Dendritic cell treated with granulocyte-macrophage colony-stimulating factor and Interleukin-4, amounts not matched to agents 40 ng/mL and 50 ng/mL, for 4 days (primary cell): ENCODE measurements around the gene GRAMD1A.
"Not testable (repeated sequence)": the region's sequence is repeated elsewhere in the genome, so short reads cannot be mapped to it uniquely, and the experiment has no call there.

Source experiments
- H3K27ac Mint-ChIP-seq: one replicate; pipeline ENCODE4 v1.8.0; 2022; ENCODE audit warnings: mild to moderate bottlenecking, mixed read lengths
- H3K27me3 Mint-ChIP-seq: one replicate; pipeline ENCODE4 v1.8.0; 2022; ENCODE audit warnings: mild to moderate bottlenecking, mixed read lengths
- H3K36me3 Mint-ChIP-seq: one replicate; pipeline ENCODE4 v1.8.0; 2022; ENCODE audit warnings: low read depth, mixed read lengths
- H3K4me1 Mint-ChIP-seq: one replicate; pipeline ENCODE4 v1.8.0; 2022; ENCODE audit warnings: low read depth, mixed read lengths
- H3K4me3 Mint-ChIP-seq: one replicate; pipeline ENCODE4 v1.8.0; 2022; ENCODE audit warnings: mild to moderate bottlenecking, moderate library complexity, mixed read lengths
- H3K9me3 Mint-ChIP-seq: one replicate; pipeline ENCODE4 v1.8.0; 2022; ENCODE audit warnings: mixed read lengths
- intact Hi-C: fragments of 100-400 bp; cut with micrococcal nuclease; formaldehyde crosslinking; loops from one replicate; pipeline ENCODE4 v1.15.0; 2022

GRAMD1A gene

GRCh38 chr19:34967551-34967950 is 32.6 kb upstream of the GRAMD1A start:
- intact Hi-C loops, result no loop called here
- H3K27ac Mint-ChIP-seq, result no peak overlapping the region

GRCh38 chr19:34969721-34970120 is 30.4 kb upstream of the GRAMD1A start:
- no peak overlapping the region for H3K27ac Mint-ChIP-seq
- no peak overlapping the region for H3K4me3 Mint-ChIP-seq
- peaks cover 34% of the 10 kb centered on the region for H3K9me3 Mint-ChIP-seq
- H3K27me3 Mint-ChIP-seq, result peaks cover 3% of the 10 kb centered on the region
- H3K4me1 Mint-ChIP-seq, result peaks cover 17% of the 10 kb centered on the region
- H3K36me3 Mint-ChIP-seq, result no peaks in the 10 kb centered on the region
- intact Hi-C loops, result no loop called here

More at GRCh38 chr19:34967551-34967950, 32.6 kb upstream of the GRAMD1A start:
- Mint-ChIP-seq H3K9me3 (peaks cover 34% of the 10 kb centered on the region), H3K27me3 (peaks cover 7% of the 10 kb centered on the region), H3K4me1 (peaks cover 8% of the 10 kb centered on the region), H3K4me3 (no peak overlapping the region), H3K36me3 (peaks cover 7% of the 10 kb centered on the region)

- intact Hi-C loops, H3K36me3 Mint-ChIP-seq, H3K27me3 Mint-ChIP-seq, H3K4me3 Mint-ChIP-seq, H3K27ac Mint-ChIP-seq: not testable (repeated sequence)
- peaks cover 34% of the 10 kb centered on the region for H3K9me3 Mint-ChIP-seq
- peaks cover 23% of the 10 kb centered on the region for H3K4me1 Mint-ChIP-seq
Observed at GRCh38 chr19:34970185-34970780, 29.8 kb upstream of the GRAMD1A start.

GRCh38 chr19:34972163-34972705 is 27.9 kb upstream of the GRAMD1A start:
- Mint-ChIP-seq H3K27ac (no peak overlapping the region), H3K4me1 (peaks cover 39% of the 10 kb centered on the region), H3K9me3 (peaks cover 36% of the 10 kb centered on the region), H3K27me3 (no peaks in the 10 kb centered on the region), H3K36me3 (peaks cover 6% of the 10 kb centered on the region), H3K4me3 (no peak overlapping the region)
- intact Hi-C loops, result no loop called here

DNA sequence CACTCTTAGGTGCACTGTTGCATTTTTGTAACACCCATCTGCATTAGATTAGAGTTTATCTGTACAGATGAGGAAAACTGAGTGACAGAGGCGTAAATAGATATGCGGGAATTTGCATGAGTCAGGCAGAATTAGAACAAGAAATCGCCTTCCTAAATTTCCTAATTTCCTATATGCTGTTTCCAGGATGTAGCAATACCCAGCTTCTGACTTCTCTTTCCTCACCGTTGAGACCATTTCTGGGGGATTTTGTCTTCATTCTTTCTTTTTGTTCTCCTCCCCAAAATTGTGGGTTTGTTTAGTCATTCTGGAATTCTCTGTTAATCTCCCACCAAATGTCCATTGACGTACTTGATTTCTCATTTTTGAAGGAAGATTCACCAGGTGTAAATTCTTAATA is 25.5 kb upstream of the GRAMD1A start:
- Mint-ChIP-seq H3K27ac (no peak overlapping the region), H3K27me3 (no peaks in the 10 kb centered on the region), H3K36me3 (peaks cover 6% of the 10 kb centered on the region), H3K9me3 (peaks cover 17% of the 10 kb centered on the region), H3K4me1 (peaks cover 39% of the 10 kb centered on the region), H3K4me3 (no peak overlapping the region)
- intact Hi-C loops, result no loop called here

DNA sequence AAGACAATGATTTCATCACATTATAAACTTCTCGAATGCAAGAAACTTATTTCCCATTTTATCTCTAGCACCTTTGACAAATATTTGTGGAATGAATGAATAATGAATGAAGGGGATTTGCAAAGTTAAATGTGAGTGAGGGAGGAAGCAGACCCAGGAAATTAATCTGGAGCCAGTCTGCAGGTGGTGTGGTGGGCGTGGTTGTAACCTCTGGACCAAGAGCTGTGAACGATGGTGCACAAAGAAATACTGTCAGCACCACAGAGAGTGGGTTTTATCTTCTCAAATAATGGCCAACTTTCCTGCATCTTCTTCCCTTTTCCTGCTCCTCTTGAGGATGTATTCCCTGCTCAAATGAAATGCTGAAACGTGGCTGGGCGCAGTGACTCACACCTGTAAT is 25.1 kb upstream of the GRAMD1A start:
- H3K9me3 Mint-ChIP-seq, result peaks cover 13% of the 10 kb centered on the region
- H3K4me3 Mint-ChIP-seq, result no peak overlapping the region
- H3K27ac Mint-ChIP-seq, result no peak overlapping the region
- peaks cover 39% of the 10 kb centered on the region for H3K4me1 Mint-ChIP-seq
- no peaks in the 10 kb centered on the region for H3K27me3 Mint-ChIP-seq
- intact Hi-C loops, result no loop called here
- peaks cover 6% of the 10 kb centered on the region for H3K36me3 Mint-ChIP-seq

DNA sequence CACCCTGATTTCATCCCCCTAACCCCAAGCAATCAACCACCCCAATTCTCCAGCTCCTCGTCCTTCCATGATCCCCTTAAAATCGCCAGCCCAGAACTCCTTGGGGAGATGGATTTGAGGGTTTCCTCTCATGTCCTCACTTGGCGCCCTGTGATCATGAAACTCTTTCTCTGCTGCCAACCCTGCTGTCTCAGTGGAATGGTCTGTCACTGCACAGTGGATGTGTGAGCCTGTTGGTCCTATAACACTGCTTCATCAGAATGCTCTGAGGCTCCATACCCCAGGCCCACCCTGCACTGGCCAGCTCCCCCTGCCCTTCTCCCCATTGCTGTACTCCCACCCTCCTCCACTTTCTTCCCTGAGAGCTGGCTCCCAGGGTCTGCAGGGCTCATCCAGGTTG is 23.5 kb upstream of the GRAMD1A start:
- intact Hi-C loops, result no loop called here

GRCh38 chr19:34979819-34980640 is 20.1 kb upstream of the GRAMD1A start:
- H3K27ac Mint-ChIP-seq, result no peak overlapping the region
- peaks cover 20% of the 10 kb centered on the region for H3K9me3 Mint-ChIP-seq
- H3K36me3 Mint-ChIP-seq, result peaks cover 6% of the 10 kb centered on the region
- H3K27me3 Mint-ChIP-seq, result no peaks in the 10 kb centered on the region
- peaks cover 24% of the 10 kb centered on the region for H3K4me1 Mint-ChIP-seq
- intact Hi-C loops, result no loop called here
- no peak overlapping the region for H3K4me3 Mint-ChIP-seq

More for the DNA sequence above, 23.5 kb upstream of the GRAMD1A start:
- H3K27me3 Mint-ChIP-seq, result no peaks in the 10 kb centered on the region
- H3K9me3 Mint-ChIP-seq, result peaks cover 13% of the 10 kb centered on the region
- peaks cover 39% of the 10 kb centered on the region for H3K4me1 Mint-ChIP-seq
- H3K27ac Mint-ChIP-seq, result no peak overlapping the region
- peaks cover 6% of the 10 kb centered on the region for H3K36me3 Mint-ChIP-seq
- no peak overlapping the region for H3K4me3 Mint-ChIP-seq

- Mint-ChIP-seq H3K9me3 (peaks cover 8% of the 10 kb centered on the region), H3K36me3 (no peaks in the 10 kb centered on the region), H3K4me1 (peaks cover 17% of the 10 kb centered on the region), H3K27me3 (peaks cover 2% of the 10 kb centered on the region), H3K27ac (no peak overlapping the region), H3K4me3 (no peak overlapping the region)
- intact Hi-C loops, result no loop called here
Observed at GRCh38 chr19:34982275-34982674, 17.8 kb upstream of the GRAMD1A start.

DNA sequence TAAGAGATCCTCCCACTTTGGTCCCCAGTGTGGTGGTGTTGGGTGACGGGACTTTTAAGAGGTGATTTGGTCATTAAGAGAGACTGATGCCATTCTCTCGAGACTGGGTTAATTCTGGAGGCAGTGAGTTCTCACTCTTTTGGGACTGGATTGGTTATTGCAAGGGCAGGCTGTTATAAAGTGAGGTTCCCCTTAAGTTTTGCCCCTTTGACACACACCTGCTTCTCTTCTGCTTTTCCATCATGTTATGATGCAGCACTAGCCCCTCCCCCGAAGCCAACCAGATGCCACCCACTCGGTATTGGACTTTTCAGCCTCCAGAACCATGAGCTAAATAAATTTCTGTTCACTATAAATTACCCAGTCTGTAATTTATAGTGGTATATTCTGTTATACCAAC is 16.3 kb upstream of the GRAMD1A start:
- Mint-ChIP-seq H3K27ac (no peak overlapping the region), H3K4me3 (no peak overlapping the region), H3K4me1 (peaks cover 23% of the 10 kb centered on the region), H3K27me3 (peaks cover 2% of the 10 kb centered on the region), H3K9me3 (peaks cover 8% of the 10 kb centered on the region), H3K36me3 (no peaks in the 10 kb centered on the region)
- intact Hi-C loops, result no loop called here

DNA sequence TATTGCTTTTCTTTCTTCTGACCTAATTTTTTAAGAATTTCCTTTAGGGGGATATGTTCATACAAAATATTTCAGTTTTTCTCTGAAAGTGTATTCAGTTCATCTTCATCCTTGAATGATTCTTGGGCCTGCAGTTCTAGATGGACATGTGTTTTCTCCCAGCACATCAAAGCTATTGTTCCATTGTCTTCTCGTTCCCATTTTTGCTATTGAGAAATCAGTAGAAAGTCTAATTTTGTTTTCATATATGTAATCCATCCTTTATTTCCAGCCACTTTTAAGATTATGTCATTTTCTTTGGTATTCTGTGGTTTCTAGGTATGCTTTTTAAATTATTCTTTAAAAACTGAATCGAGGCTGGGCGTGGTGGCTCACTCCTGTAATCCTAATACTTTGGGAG is 15.8 kb upstream of the GRAMD1A start:
- H3K9me3 Mint-ChIP-seq, result peaks cover 8% of the 10 kb centered on the region
- H3K4me1 Mint-ChIP-seq, result peaks cover 28% of the 10 kb centered on the region
- no peak overlapping the region for H3K4me3 Mint-ChIP-seq
- intact Hi-C loops, result no loop called here
- H3K36me3 Mint-ChIP-seq, result no peaks in the 10 kb centered on the region
- peaks cover 2% of the 10 kb centered on the region for H3K27me3 Mint-ChIP-seq
- no peak overlapping the region for H3K27ac Mint-ChIP-seq

DNA sequence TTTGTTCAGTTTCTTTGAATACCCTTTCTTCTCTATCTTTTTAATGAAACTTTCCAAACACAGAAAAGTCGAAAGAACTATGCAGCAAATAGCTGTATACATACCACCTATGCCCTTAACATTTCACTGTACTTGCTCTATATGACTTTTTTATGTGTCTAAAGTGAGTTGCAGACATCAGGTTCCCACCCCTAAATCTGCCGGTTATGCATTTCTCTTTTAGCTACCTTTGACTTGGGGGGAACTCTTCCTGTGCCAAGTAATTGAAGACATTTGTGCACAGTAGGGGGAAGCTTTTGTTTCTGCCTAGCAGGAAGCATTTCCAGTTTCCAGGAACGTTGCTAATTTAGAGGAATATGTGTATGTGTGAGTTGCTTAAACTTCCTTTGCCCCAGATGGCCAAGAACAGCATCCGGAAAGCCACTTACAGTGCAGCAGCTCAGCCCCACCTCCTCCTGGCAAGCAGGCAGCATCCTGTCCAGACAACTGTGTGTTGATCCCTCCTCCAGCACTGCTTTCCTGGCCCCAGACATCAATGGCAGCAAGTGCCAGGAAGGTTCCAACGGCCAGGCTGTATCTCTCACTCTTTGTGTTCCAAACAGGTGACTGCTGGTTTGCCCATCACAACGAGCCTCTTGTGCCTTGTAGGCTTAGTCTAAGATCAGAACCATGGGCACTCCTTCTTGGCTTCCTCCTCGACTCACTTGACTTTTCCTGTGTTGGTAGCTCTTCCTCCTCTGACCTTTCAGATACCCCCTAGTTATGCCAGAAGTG is 14.7 kb upstream of the GRAMD1A start:
- peaks cover 8% of the 10 kb centered on the region for H3K9me3 Mint-ChIP-seq
- peaks cover 35% of the 10 kb centered on the region for H3K4me1 Mint-ChIP-seq
- peaks cover 2% of the 10 kb centered on the region for H3K27me3 Mint-ChIP-seq
- intact Hi-C loops, result no loop called here
- no peak overlapping the region for H3K27ac Mint-ChIP-seq
- H3K36me3 Mint-ChIP-seq, result no peaks in the 10 kb centered on the region
- H3K4me3 Mint-ChIP-seq, result no peak overlapping the region

DNA sequence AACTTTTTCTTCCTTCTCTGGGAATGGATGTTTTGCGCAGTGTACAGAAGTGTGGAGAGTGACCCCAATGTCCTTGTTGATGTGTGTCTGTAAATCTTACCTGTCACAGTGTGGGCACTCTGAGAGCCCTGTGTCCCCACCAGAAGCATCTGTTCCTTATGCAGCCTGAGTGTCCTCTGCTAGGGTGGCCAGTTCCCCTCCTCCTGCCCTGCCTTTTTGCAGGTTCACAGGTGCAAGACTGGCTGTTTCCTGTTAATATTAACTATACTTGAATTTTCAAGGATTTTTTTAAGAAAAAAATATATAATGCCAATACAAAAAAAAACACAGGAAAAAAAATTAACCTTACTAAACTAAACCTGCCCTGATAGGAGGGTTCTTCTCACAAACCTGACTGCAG is 12.0 kb upstream of the GRAMD1A start:
- intact Hi-C loops, result no loop called here
- no peaks in the 10 kb centered on the region for H3K36me3 Mint-ChIP-seq
- no peak overlapping the region for H3K4me3 Mint-ChIP-seq
- peaks cover 8% of the 10 kb centered on the region for H3K9me3 Mint-ChIP-seq
- H3K4me1 Mint-ChIP-seq, result peaks cover 39% of the 10 kb centered on the region
- peak overlapping the region; percentile 71 for H3K27ac Mint-ChIP-seq
- peaks cover 2% of the 10 kb centered on the region for H3K27me3 Mint-ChIP-seq

DNA sequence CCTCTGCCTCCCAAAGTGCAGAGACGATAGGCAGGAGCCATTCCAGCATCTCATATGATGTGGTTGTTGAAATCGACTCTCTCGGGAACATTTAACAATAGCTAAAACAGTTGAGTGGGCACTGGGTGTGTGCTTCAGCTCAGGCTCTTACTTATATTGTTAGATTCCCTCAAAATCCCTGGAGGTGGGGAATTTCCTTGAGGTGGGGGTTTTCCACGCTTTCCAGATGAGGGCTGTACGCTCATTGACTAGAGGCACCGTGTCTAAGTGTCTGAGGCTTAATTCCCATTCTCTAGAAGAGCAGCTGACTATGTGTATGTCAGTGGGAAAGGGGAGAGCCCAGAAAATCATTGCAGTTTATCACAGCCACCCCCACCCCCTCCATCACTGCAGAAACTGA is 10.8 kb upstream of the GRAMD1A start:
- intact Hi-C loops, result no loop called here
- peak overlapping the region; percentile 71 for H3K27ac Mint-ChIP-seq
- H3K27me3 Mint-ChIP-seq, result peaks cover 8% of the 10 kb centered on the region
- H3K9me3 Mint-ChIP-seq, result peaks cover 2% of the 10 kb centered on the region
- H3K4me3 Mint-ChIP-seq, result no peak overlapping the region
- H3K36me3 Mint-ChIP-seq, result no peaks in the 10 kb centered on the region
- peaks cover 42% of the 10 kb centered on the region for H3K4me1 Mint-ChIP-seq
